ENCODE data around the gene EML4.

The EML4 gene

GRCh38 chr2:42296226-42296625 lies 127.1 kb downstream of the EML4 start:
- no peak for TF ChIP-seq CTCF (IDR thresholded peaks at IDR 0.05; ENCODE audit: control insufficient read depth, extremely low read depth, insufficient read depth)
- H3K4me3 ChIP-seq (ENCODE audit: low read depth, low read length): no peak overlapping the region
- DNase-seq (ENCODE audit: low read depth): no peak

GRCh38 chr2:42297322-42297936 lies 128.3 kb downstream of the EML4 start:
- no peak for DNase-seq (ENCODE audit: low read depth)
- TF ChIP-seq CTCF (IDR thresholded peaks at IDR 0.05; ENCODE audit: control insufficient read depth, extremely low read depth, insufficient read depth): no peak
- no peak overlapping the region for H3K4me3 ChIP-seq (ENCODE audit: low read depth, low read length)

- no peak overlapping the region for H3K4me3 ChIP-seq (ENCODE audit: low read depth, low read length)
- no peak for TF ChIP-seq CTCF (IDR thresholded peaks at IDR 0.05; ENCODE audit: control insufficient read depth, extremely low read depth, insufficient read depth)
- DNase-seq (ENCODE audit: low read depth): no peak
Observed at GRCh38 chr2:42298132-42298531, 129.0 kb downstream of the EML4 start.

GRCh38 chr2:42298996-42299754 lies 130.0 kb downstream of the EML4 start:
- DNase-seq (ENCODE audit: low read depth): no peak
- TF ChIP-seq CTCF (IDR thresholded peaks at IDR 0.05; ENCODE audit: control insufficient read depth, extremely low read depth, insufficient read depth): no peak
- H3K4me3 ChIP-seq (ENCODE audit: low read depth, low read length): no peak overlapping the region

- H3K4me3 ChIP-seq (ENCODE audit: low read depth, low read length): no peak overlapping the region
- TF ChIP-seq CTCF (IDR thresholded peaks at IDR 0.05; ENCODE audit: control insufficient read depth, extremely low read depth, insufficient read depth): no peak
- DNase-seq (ENCODE audit: low read depth): no peak
Observed at GRCh38 chr2:42300527-42300926, 131.4 kb downstream of the EML4 start.

- TF ChIP-seq CTCF (IDR thresholded peaks at IDR 0.05; ENCODE audit: control insufficient read depth, extremely low read depth, insufficient read depth): no peak
- no peak for DNase-seq (ENCODE audit: low read depth)
- no peak overlapping the region for H3K4me3 ChIP-seq (ENCODE audit: low read depth, low read length)
Observed at GRCh38 chr2:42303252-42303651, 134.1 kb downstream of the EML4 start.
